K562 (cell line): ENCODE results near the gene RNF41. TPM values are rescaled to one million over a fixed set of nuclear protein-coding genes. Genes with fewer than 3 reads are reported as not detected.

Experiments used
- ATF7 ChIP-seq: fragments of 450-650 bp; IDR thresholded peaks from 2 replicates; pipeline ENCODE4 v1.7.1; 2014; ENCODE audit warnings: mild to moderate bottlenecking, moderate library complexity
- BRD9 ChIP-seq: fragments of 450-650 bp; IDR thresholded peaks from 2 replicates; pipeline ENCODE4 v1.6.1; 2018; ENCODE audit warnings: low read depth; ENCODE audit not compliant: partially characterized antibody
- FOSL1 ChIP-seq: fragments of 200-800 bp; sonication (Bioruptor generic); conservative IDR thresholded peaks from 2 replicates; pipeline ENCODE4 v1.6.1; 2016; ENCODE audit warnings: missing genetic modification characterization, missing compliant biosample characterization
- GABPB1 ChIP-seq: sonication (generic); formaldehyde crosslinking; IDR thresholded peaks from 2 replicates; pipeline ENCODE4 v1.8.0; 2022; ENCODE audit warnings: mild to moderate bottlenecking, missing genetic modification reagents
- HLTF ChIP-seq: fragments of 450-650 bp; IDR thresholded peaks from 2 replicates; pipeline ENCODE4 v1.6.1; 2016
- MBD2 ChIP-seq: sonication (generic); IDR thresholded peaks from 2 replicates; pipeline ENCODE4 v1.6.1; 2016; ENCODE audit warnings: low read depth, borderline replicate concordance
- NELFE ChIP-seq: IDR thresholded peaks from 2 replicates; pipeline ENCODE4 v1.6.1; 2011; ENCODE audit warnings: mild to moderate bottlenecking; ENCODE audit not compliant: insufficient read depth, insufficient read length
- NEUROD1 ChIP-seq: fragments of 150-350 bp; IDR thresholded peaks from 2 replicates; pipeline ENCODE4 v1.6.1; 2014; ENCODE audit warnings: borderline replicate concordance, low read length, low read depth; ENCODE audit not compliant: partially characterized antibody
- POU5F1 ChIP-seq: fragments of 150-350 bp; IDR thresholded peaks from 2 replicates; pipeline ENCODE4 v1.6.1; 2014; ENCODE audit warnings: borderline replicate concordance, low read length, low read depth, mild to moderate bottlenecking; ENCODE audit not compliant: partially characterized antibody
- RBBP5 ChIP-seq: fragments of 200-600 bp; sonication (generic); IDR thresholded peaks from 2 replicates; pipeline ENCODE4 v1.6.1; 2012; ENCODE audit warnings: borderline replicate concordance, mild to moderate bottlenecking, low read length, control low read depth, inconsistent platforms; ENCODE audit not compliant: insufficient read depth, poor library complexity, severe bottlenecking
- SAP30 ChIP-seq: fragments of 200-600 bp; sonication (generic); IDR thresholded peaks from 2 replicates; pipeline ENCODE4 v1.6.1; 2012; ENCODE audit warnings: borderline replicate concordance, low read depth, mild to moderate bottlenecking, moderate library complexity, low read length, control low read depth, inconsistent platforms; ENCODE audit not compliant: insufficient read depth, poor library complexity, severe bottlenecking
- SMARCA5 ChIP-seq: fragments of 450-650 bp; IDR thresholded peaks from 2 replicates; pipeline ENCODE4 v1.6.1; 2016
- THRAP3 ChIP-seq: fragments of 450-650 bp; IDR thresholded peaks from 2 replicates; pipeline ENCODE4 v1.6.1; 2016; ENCODE audit warnings: mild to moderate bottlenecking, inconsistent platforms, borderline replicate concordance
- U2AF1 ChIP-seq: fragments of 200-400 bp; formaldehyde crosslinking; optimal IDR thresholded peaks from 2 replicates; pipeline ENCODE3; 2017; ENCODE audit warnings: mild to moderate bottlenecking, low read depth, low read length, moderate library complexity
- ZNF232 ChIP-seq: sonication (generic); formaldehyde crosslinking; IDR thresholded peaks from 2 replicates; pipeline ENCODE4 v1.8.0; 2022; ENCODE audit warnings: mild to moderate bottlenecking, missing genetic modification reagents
- ZNF354B ChIP-seq: fragments of 250-450 bp; sonication (Bioruptor Pico); IDR thresholded peaks from 2 replicates; pipeline ENCODE4 v1.4.0; 2020
- ZNF408 ChIP-seq: fragments of 250-450 bp; sonication (Bioruptor Pico); IDR thresholded peaks from 2 replicates; pipeline ENCODE4 v1.4.0; 2020; ENCODE audit warnings: low read depth, mild to moderate bottlenecking, moderate library complexity
- ZNF696 ChIP-seq: fragments of 250-450 bp; sonication (Bioruptor Pico); conservative IDR thresholded peaks from 2 replicates; pipeline ENCODE4 v1.4.0; 2020; ENCODE audit warnings: mild to moderate bottlenecking, moderate library complexity
- polyA plus RNA-seq, 8 experiments: library from polyadenylated mRNA; depleted of rRNA in 4 of 8; stranded (reverse) in 5 of 8; unstranded in 3 of 8; fragments of >200 nt; fragmentation: Nextera tagmentation in 2 of 8; fragmentation: Illumina TruSeq in 1 of 8; extraction: Ambion mirVana in 2 of 8; extraction: Trizol in 1 of 8; gene quantifications; 2 replicates each; pipeline versions ENCODE4 v1.2.1 to v1.2.3, GENCODE V29; 2011 to 2014; ENCODE audit warnings: inconsistent platforms in 1 of 8, missing spikeins in 1 of 8
- total RNA-seq, 7 experiments: library from RNA; depleted of rRNA in 6 of 7; stranded (reverse); fragments of >200 nt in 6 of 7; fragmentation: Illumina TruSeq in 2 of 7; extraction: Trizol in 2 of 7; gene quantifications; 2 replicates each; pipeline versions ENCODE4 v1.2.1 to v1.2.3, GENCODE V29; 2011 to 2021; ENCODE audit warnings: low replicate concordance in 1 of 7
- TF ChIP-seq, protein P1 (sequence below): fragments of 450-650 bp; formaldehyde crosslinking; IDR thresholded peaks from 2 replicates; pipeline ENCODE4 v1.4.0; 2020; ENCODE audit warnings: mild to moderate bottlenecking, moderate library complexity
- TF ChIP-seq, protein P2 (sequence below): fragments of 200-800 bp; sonication (Bioruptor generic); IDR thresholded peaks from 2 replicates; pipeline ENCODE4 v1.6.1; 2017; ENCODE audit warnings: missing genetic modification characterization, missing compliant biosample characterization
- TF ChIP-seq, protein P3 (sequence below), 3 experiments: fragments of 200-800 bp in 1 of 3; fragments of 250-450 bp in 1 of 3; fragments of 450-650 bp in 1 of 3; sonication (Bioruptor Pico) in 1 of 3; sonication (Bioruptor generic) in 1 of 3; formaldehyde crosslinking in 1 of 3; IDR thresholded peaks; 2 replicates each; pipeline versions ENCODE4 v1.6.1 to v1.8.0; 2016 to 2022; ENCODE audit warnings: mild to moderate bottlenecking in 2 of 3, missing genetic modification characterization in 2 of 3, missing compliant biosample characterization in 1 of 3, moderate library complexity in 1 of 3

Gene RNF41
- total and polyA plus RNA-seq, 9 of the 15 experiments (the other 6 are each of a cell fraction or from before 2014, with no cell fraction given), result 28.2 to 46.8 (median 33.8) TPM

DNA sequence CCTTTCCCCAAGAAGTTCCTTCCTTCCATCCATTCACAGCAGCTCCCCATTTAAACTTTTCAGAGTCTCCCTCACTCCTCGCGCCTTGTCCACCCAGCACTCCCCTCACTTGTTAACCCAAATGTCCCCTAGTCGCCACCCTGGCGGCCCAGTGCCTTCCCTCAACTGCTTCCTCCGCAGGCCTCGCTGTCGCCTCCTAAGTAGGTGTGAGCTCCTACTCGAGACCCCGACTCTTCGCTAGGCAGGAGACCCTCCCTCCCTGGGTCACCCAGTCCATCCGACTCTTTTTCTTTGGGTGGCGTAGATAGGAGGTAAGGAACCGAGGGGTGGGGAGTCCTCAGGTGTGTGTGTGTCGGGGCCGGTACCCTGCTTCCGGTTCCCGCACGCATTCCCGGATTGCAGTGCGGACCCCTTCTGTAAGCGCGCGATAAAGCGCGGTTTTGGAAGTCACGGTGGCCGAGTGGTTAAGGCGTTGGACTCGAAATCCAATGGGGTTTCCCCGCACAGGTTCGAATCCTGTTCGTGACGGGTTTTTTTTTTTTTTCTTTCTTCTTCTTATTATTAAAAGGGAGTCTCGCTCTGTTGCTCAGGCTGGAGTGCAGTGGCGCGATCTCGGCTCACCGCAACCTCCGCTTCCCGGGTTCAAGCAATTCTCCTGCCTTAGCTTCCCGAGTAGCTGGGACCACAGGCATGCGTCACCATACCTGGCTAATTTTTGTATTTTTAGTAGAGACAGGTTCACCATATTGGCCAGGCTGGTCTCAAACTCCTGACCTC, 31.6 kb downstream of the RNF41 start (continued):
- TF ChIP-seq, protein P1, sequence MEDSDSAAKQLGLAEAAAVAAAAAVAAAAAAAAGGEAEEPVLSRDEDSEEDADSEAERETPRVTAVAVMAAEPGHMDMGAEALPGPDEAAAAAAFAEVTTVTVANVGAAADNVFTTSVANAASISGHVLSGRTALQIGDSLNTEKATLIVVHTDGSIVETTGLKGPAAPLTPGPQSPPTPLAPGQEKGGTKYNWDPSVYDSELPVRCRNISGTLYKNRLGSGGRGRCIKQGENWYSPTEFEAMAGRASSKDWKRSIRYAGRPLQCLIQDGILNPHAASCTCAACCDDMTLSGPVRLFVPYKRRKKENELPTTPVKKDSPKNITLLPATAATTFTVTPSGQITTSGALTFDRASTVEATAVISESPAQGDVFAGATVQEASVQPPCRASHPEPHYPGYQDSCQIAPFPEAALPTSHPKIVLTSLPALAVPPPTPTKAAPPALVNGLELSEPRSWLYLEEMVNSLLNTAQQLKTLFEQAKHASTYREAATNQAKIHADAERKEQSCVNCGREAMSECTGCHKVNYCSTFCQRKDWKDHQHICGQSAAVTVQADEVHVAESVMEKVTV, result no peak
- no peak for TF ChIP-seq U2AF1
- peak; percentile 58; the same call in 1 of the 2 replicates for TF ChIP-seq HLTF
- TF ChIP-seq MBD2, result no peak; the same call in 1 of the 2 replicates
- TF ChIP-seq ZNF408 (CRISPR knock-in tag), result no peak
- peak; percentile 29 for TF ChIP-seq SAP30
- TF ChIP-seq BRD9, result peak; percentile 68
- TF ChIP-seq ZNF232 (CRISPR knock-in tag), result no peak
- no peak for TF ChIP-seq ZNF696 (CRISPR knock-in tag)
- TF ChIP-seq RBBP5, result peak; percentile 45
- TF ChIP-seq, protein P2, sequence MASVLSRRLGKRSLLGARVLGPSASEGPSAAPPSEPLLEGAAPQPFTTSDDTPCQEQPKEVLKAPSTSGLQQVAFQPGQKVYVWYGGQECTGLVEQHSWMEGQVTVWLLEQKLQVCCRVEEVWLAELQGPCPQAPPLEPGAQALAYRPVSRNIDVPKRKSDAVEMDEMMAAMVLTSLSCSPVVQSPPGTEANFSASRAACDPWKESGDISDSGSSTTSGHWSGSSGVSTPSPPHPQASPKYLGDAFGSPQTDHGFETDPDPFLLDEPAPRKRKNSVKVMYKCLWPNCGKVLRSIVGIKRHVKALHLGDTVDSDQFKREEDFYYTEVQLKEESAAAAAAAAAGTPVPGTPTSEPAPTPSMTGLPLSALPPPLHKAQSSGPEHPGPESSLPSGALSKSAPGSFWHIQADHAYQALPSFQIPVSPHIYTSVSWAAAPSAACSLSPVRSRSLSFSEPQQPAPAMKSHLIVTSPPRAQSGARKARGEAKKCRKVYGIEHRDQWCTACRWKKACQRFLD (CRISPR knock-in tag), result no peak
- peak; percentile 20 for TF ChIP-seq NEUROD1
- no peak for TF ChIP-seq THRAP3
- TF ChIP-seq NELFE, result no peak
- TF ChIP-seq FOSL1 (tag), result peak; percentile 45
- TF ChIP-seq ZNF354B, result no peak
- TF ChIP-seq, protein P3, sequence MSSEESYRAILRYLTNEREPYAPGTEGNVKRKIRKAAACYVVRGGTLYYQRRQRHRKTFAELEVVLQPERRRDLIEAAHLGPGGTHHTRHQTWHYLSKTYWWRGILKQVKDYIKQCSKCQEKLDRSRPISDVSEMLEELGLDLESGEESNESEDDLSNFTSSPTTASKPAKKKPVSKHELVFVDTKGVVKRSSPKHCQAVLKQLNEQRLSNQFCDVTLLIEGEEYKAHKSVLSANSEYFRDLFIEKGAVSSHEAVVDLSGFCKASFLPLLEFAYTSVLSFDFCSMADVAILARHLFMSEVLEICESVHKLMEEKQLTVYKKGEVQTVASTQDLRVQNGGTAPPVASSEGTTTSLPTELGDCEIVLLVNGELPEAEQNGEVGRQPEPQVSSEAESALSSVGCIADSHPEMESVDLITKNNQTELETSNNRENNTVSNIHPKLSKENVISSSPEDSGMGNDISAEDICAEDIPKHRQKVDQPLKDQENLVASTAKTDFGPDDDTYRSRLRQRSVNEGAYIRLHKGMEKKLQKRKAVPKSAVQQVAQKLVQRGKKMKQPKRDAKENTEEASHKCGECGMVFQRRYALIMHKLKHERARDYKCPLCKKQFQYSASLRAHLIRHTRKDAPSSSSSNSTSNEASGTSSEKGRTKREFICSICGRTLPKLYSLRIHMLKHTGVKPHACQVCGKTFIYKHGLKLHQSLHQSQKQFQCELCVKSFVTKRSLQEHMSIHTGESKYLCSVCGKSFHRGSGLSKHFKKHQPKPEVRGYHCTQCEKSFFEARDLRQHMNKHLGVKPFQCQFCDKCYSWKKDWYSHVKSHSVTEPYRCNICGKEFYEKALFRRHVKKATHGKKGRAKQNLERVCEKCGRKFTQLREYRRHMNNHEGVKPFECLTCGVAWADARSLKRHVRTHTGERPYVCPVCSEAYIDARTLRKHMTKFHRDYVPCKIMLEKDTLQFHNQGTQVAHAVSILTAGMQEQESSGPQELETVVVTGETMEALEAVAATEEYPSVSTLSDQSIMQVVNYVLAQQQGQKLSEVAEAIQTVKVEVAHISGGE (CRISPR knock-in tag; IDR thresholded peaks at IDR 0.05), result peak in 2 of 3 experiments; percentile 20 to 89; a peak in 2 of 6 replicates
- peak; percentile 57 for TF ChIP-seq ATF7
- no peak for TF ChIP-seq POU5F1
- TF ChIP-seq GABPB1, result peak; percentile 89
- no peak; the same call in 1 of the 2 replicates for TF ChIP-seq SMARCA5
